T-helper 9 cell (primary cell): ENCODE data around the gene CDH12.
"Not testable (repeated sequence)": the region's sequence is repeated elsewhere in the genome, so short reads cannot be mapped to it uniquely, and the experiment has no call there.

Source experiments
- DNase-seq: peaks from one replicate; pipeline ENCODE4 v3.0.0-alpha.2; 2020

Gene CDH12

DNA sequence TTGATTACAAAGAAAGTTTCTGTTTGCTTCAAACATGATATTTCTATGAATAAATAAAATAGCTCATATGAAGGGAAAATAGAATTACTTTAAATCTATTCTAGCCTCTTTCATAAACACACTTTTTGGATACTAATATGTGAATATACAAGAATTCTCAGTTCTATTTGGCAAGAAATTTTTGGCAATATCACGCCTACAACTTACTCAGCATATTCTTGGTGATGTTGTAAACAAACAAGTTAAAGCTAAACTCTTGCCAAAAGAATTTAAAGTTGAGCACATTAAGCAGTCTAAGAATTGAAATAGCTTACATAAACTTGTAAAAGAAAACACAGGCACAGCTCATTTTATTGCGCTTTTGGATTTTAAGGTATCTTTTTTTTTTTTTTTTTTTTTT, 209.8 kb downstream of the CDH12 start:
- DNase-seq = no peak

DNA sequence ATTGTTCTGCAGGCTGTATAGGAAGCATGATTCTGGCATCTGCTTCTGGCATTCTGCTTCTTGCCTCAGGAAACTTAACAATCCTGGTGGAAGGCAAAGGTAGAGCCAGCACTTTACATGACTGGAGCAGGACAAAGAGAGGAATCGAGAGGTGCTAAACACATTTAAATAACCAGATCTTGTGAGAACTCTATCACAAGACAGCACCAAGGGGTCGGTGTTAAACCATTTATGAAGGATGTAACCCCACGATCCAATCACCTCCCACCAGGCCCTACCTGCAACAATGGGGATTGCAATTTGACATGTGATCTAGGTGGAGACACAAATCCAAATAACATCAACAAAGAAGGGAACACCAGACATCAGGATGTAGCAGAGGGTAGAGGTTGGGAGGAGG, 221.5 kb downstream of the CDH12 start:
- DNase-seq = no peak

DNA sequence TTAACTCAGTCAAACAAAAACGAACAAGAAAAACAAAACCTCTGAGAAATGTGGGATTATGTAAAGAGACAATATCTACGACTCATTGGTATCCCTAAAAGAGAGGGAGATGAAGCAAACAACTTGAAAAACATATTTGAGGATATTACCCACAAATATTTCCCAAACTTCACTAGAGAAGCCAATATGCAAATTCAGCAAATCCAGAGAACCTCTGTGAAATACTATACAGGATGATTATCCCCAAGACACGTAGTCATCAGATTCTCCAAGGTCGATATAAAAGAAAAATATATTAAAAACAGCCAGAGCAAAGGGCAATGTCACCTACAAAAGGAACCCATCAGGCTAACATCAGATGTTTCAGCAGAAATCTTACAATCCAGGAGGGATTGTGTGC, 226.1 kb downstream of the CDH12 start:
- no peak for DNase-seq

DNA sequence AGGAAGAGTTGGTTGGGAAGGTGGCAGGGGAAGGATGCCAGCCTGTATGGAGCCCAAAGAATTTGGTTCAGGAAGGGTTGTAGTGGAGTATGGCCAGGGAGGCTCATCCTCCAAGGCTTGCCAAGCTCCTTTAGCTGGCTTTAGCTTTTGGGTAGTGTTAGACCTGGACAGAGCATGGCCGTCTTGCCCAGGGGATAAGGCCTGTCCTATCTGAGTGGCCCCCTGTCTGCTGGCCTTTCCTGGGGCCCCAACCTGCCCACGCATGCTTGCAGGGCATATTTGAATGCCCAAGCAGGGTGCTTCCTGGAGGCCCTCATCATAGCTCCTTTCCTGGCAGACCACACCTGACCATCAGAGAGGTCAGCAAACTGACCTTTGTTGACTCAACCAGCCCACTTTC, 227.7 kb downstream of the CDH12 start:
- no peak for DNase-seq

DNA sequence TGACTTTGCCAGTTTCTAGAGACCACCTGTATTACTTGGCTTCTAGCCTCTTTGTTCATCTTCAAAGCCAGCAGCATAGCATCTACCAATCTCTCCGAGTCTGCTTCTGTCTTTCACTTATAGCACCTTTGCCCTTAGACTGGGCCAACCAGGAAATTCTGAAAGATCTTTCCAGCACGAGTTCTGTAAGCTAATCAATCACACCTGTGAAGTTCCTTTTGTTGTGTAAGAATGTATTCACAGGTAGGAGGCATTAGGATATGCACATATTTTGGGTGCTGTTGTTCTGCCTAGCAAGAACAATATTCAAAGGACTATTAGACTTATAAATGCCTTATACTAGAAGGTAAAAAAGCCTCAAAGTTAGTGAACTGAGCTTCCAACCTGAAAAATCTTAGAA, 232.1 kb downstream of the CDH12 start:
- DNase-seq = no peak

DNA sequence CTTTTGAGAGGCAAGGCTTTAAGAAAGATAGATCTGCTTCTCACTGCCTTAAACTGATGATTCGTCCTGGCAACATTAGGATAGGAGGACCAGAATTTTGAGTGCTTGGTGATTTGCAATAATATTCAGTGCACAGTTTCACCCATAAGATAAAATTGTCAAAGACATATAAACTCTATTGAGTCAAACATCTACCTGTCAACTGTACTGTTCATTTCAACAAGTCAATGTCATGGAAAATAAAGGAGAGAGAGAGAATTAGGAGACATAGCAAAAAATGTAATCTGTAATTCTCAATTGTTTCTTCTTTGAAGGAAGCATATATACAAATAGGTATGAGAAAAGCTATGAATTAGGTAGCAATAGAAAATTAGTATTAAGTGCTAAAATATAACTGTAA, 237.2 kb downstream of the CDH12 start:
- DNase-seq = no peak

DNA sequence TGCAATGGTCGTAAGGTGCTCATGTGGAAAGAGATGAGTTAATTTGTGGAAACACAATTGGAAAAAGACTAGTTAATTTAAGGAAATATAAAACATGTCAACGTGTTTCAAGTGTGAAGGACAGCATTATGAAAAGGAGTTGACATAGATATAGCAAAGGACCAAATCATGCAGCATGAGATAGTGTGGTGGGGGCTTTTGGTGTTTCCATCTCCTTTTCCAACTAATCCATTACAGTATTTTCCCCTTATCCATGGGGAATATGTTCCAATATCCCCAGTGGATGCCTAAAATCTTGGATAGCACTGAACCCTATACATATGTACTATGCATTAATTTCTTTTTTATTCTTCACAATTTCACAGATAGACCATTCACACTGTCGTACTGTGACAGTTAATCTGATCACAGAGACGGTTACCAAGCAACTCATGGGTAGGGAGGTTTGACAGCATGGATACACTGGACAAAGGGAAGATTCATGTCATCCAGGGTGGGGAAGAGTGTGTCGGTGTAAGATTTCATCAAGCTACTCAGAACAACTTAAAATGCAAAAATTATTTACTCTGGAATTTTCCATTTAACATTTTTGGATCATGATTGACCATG, 238.6 kb downstream of the CDH12 start:
- no peak for DNase-seq

DNA sequence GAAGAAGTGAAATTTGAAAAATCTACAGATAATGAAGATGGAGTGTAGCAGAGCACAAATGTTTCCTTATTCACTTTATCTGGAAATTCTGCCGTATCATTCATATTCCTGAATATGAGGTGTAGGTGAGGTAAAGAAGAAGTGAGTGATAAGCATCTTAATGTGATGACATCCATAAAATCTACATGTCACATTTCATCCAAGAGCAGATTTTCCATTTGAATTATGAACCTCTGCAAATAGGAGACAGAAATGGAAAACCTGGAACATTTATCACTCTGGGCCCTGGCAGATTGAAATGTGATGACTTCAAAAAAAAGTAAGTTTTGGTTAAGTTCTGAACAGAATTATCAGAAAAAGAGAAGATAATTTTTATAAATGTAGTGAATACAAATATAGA, 240.2 kb downstream of the CDH12 start:
- no peak for DNase-seq

DNA sequence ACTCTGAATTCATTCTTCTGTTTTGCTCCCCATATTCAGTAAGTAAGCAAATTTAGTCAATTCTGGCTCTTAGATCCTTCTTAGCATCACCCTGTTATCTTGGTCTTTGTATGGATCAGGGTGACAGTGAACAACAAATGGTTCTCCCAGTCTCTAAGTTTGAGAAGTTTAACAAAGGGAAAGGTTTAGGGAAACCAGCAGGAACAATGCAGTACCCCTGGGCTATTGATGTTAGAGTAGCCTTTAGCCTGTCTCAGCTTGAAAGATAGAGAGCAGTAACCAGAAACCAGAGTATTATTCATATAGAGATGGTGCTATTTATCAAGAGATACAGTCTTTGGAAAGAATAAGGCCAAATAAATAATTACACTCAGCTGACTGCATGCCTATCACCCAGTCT, 241.8 kb downstream of the CDH12 start:
- no peak for DNase-seq

DNA sequence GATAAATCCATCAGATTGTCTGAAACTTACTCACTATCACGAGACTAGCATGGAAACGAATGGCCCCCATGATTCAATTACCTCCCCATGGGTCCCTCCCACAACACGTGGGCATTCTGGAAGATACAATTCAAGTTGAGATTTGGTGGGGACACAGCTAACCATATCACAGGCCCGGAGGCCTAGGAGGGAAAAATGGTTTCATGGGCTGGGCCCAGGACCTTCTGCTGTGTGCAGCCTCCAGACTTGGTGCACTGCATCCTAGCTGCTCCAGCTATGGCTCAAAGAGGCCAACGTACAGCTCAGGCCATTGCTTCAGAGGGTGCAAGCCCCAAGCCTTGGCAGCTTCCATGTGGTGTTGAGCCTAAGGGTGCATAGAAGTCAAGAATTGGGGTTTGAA, 245.6 kb downstream of the CDH12 start:
- not testable (repeated sequence) for DNase-seq

DNA sequence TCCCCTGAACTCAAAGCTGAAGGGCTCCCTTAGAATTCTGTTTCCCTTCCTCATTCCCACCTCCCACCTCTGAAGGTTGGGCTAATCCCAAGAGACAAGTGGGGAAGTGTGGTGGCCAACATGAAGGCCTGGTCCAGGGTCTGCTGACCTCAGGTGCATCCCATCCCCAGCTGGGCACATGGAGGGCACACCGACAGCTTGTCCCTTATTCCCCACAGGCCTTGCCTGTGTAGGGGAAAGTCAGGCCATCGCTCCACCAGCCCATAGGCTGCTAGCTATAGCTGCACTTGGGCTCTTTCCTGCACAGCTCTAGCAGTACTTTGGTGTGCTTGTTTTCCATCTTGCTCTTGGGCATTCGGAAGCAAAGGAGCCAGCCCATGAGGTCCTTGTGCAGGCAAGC, 247.7 kb downstream of the CDH12 start:
- DNase-seq = no peak

DNA sequence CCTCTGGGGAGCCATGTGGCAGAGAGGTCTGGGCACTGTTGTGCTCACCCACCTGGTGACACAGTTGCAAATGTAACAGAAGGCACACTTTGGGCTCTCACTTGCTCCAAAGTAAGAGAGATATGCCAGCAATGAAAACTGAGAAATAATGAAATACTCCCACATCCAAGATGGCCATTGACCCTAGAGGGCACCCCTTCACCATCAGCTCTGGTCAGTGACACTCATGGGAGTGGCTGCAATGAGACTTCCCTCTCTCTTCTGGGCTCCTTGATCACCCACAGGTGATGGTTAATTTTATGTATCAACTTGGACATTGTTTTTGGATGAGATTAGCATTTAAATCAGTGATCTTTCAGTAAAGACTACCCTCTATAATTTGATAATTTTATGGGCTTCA, 248.4 kb downstream of the CDH12 start:
- DNase-seq = no peak

DNA sequence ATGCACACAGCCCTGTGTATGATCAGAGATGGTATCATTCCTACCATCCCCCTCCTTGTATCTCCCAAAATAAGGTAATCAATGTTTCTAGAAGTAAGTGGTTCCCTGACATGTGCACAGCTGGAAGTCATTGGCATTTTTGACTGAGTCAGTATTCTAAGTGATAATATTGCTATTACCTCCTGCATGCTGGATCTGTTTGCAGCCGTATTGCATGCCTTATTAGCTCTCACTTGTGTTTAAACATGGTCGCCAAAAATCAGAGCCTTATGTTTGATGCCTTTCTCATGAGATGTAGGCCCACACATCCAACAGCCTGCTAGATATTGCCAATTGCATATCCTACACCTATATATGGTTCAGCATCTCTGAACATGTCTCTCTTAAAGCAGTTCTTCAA, 254.3 kb downstream of the CDH12 start:
- no peak for DNase-seq

DNA sequence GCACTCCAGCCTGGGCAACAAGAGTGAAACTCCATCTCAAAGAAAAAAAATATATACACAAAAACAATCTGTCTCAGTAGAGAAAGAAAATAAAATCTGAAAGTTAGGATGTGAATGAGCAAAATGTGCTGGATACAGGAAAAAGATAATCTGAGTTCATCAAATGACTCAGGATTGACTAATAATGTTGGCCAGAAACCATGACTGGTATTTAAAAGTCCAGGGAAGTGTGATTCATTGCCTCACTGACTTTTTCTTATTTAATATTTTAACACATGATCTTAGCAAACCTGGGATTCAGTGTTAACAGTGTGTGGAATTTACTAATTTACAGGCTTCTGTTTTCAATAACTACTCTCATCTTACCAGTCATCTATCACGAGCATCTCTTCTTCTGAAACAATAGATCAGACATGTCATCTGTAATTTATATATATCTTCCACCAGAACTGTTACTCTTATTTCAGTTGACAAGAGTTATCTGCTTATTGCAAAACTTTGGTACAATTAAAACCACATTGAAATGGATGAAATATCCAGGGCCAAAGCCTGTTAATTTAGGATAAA, 256.7 kb downstream of the CDH12 start:
- no peak for DNase-seq

DNA sequence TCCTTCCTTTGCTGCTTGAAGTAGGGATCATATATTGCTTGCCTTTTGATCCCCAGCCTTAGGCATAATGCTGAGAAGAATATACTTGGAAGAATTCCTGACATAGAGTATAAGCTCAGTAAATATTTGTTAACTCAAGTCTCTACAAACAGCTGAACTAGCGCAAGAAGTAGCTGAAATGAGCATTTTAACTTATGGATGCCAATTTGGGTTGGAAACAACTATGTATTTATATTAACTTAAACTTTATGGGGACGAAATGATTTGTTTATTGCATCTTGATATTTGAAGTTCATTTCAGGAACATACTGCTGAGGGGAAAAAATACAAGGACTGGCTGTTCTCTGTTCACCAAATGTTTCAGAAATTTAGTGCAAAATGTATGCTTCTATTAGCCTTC, 258.7 kb downstream of the CDH12 start:
- no peak for DNase-seq

DNA sequence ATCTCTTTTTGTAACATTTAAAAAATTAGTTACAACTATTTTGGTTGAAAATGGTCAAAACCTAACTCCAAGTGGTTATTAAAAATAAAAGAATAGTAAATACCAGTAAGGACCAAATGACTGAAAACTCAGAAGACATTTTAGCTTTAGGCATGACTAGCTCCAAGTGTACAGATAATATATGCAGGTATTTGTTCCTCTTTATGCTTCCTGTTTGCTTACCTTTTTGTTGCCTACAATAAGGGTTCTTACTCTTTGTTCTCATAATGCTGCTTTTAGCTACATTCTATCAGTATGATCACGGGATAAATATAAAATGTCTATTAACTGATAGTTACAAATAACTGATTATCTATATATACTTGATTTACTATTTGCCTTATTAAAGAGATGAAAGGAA, 259.6 kb downstream of the CDH12 start:
- no peak for DNase-seq

DNA sequence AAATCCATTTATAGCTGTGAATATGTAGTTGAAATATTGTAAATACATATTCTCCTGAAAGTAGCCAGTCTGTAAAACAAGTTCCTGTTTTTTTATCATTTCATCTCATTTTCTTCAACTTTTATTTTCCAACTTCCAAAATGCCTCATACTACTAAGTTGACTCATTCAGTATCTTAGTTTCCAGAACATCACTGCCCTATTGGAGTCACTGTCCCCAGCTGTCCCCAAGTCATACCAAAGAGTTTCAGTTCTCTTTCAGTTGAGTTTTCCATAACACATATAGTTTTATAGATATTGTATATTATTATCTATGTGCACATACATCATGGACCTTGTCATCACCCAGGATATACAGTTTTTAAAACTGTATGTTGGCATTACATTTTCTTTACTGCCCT, 261.7 kb downstream of the CDH12 start:
- no peak for DNase-seq

DNA sequence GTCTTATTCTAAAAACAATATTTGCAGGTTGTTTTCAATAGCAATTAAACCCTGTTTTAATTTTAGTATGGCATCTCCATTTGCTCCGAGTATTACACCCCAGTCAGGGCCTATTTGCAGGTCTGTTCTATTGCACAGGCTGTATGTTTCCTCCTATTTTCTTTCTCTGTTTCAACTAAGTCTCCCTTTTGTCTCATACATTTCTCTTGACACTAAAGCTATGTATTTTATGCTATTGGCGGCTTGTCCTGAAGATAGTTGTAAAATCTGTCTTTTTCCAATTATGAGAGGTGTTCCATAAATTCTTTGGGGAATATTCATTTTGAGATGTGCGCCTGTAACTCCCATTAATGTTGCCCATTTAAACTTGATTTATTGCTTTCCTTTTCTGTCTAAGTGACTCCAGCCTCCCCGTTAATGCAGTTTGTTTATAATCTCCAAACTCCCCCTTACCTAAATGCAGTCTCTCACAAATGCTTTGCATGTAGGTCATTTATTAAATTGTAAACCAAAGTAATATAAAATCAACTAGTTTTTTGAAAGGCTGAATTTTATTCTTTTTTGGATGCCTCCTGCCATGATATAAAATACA, 262.4 kb downstream of the CDH12 start:
- no peak for DNase-seq

DNA sequence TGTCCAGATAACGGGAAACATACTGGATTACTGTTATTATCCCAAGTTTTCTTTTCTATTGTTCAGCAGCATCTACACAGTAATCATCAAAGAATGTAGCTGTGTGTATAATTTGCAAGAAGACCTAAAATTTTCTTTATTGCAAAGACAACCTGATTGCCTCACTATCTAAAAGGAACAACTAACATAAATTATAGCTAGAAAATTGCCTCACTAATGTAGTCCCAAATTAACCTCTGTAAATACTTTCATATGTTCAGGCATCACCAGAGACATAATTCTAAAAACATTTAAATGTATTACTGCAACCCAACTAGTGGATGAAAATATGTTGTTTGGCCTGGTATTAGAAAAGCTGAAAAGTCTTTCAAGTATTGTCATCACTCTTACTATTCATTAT, 275.4 kb downstream of the CDH12 start:
- DNase-seq = no peak

DNA sequence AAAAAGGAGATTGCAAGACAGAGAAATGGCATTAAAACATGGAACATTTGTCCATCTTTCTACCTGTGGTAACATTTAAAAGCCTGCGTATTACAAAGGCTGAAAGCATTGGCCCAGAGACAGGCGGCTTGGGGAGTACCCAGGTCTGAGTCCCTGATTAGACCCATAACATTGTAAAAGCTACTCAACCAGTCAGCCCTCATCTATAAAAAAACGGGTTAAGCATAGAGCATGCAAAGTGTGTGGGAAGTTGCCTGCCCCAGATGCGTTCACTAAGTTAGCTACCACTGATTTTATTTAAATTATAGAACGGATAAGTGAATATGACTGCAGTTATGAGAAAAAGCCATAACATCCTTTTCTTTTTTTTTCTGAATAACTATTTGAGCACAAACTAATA, 276.1 kb downstream of the CDH12 start:
- DNase-seq = no peak

DNA sequence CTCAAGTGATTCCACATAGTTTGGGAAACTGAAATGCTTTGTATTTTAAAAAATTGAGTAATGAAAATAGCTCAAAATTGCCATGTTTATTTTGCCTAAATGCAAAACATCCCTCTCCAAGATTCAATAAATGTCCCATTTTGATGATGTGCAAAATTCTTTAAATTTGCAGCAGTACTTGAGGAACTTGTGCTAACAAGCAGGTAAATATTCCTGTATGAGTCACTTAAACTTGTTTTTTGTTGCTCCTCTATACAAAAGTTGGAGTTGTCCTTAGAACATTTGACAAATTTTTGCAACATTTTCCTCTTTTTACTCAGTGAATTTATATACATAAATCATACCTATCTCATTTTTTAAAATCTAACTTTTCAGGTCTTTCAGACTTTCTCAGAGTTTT, 280.2 kb downstream of the CDH12 start:
- DNase-seq = no peak

DNA sequence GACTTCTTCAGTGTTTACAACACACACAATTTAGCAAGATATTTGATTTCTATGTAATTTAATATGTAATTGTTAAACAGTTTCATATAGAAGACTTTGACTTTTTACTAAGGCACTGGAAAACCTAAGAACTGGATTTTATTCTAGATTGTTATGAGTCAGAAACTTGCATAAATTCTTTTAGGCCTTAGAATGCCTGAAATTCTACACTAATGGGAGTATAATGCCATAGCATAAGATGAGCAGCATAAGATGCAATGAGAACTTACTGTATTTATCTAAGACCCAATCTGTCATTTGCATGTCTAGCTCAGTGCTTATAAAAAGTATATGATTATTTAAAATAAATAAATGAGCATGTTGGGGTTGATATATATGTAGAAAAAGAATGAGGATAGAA, 285.2 kb downstream of the CDH12 start:
- no peak for DNase-seq

DNA sequence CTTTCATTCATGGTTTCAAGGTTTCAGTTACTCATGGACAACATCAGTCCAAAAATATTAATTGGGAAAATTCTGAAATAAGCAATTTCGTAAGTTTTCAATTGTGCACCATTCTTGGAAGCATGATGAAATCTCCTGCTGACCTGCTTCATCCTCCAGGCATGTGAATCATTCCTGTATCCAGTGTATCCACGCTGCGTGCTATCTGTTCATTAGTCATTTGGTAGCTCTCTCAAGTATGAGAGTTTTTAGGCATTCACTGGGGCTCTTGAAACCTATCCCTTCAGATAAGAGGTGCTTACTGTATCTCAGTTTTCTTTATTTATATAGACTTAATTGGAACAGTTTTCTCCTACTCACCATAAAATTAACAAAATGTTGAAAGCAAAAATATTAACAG, 293.0 kb downstream of the CDH12 start:
- DNase-seq = no peak

DNA sequence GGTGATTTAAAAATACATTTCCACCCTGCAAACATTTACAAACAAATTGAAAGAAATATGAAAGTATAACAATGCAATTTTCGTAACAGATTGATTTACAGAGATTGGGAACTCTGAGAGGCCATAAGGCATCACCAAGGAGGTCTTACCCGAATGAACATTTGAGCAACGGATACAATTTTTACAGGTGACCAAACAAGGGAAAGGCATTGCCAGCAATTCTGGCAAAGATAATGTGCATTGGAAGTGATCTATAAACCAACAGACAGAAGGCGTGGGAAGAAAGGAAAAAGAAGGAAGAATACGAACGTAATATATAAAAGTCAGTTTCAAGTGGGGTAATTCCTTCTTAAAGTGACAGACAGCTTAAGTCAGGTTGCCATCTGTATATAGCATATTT, 295.9 kb downstream of the CDH12 start:
- no peak for DNase-seq

DNA sequence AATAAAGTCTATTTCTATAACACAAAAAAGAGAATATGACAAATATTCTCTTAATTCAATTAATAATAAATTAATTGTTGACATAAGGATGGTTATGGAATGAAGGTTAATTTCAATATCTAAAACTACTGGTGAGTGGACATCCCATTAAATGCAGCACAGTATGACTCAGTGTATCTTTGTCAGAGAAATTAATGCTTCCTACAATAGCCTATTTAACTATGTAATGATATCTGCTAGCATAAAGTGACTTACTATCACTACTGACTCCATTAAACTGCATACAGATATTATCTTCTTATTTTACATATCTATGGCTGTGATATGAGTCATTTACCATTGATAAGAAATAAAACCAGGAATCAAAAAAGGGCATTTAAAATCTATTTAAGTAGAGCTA, 298.7 kb downstream of the CDH12 start:
- no peak for DNase-seq
